HG02588 (cell line): ENCODE data around the gene MCF2L2.
"Not testable (repeated sequence)": the region's sequence is repeated elsewhere in the genome, so short reads cannot be mapped to it uniquely, and the experiment has no call there.

Experiments
- ATAC-seq: cut with Tn5 transposase; IDR thresholded peaks from one replicate; pipeline ENCODE4 v1.9.1; 2021; ENCODE audit warnings: mild to moderate bottlenecking, moderate library complexity; ENCODE audit not compliant: unreplicated experiment

MCF2L2 gene

DNA sequence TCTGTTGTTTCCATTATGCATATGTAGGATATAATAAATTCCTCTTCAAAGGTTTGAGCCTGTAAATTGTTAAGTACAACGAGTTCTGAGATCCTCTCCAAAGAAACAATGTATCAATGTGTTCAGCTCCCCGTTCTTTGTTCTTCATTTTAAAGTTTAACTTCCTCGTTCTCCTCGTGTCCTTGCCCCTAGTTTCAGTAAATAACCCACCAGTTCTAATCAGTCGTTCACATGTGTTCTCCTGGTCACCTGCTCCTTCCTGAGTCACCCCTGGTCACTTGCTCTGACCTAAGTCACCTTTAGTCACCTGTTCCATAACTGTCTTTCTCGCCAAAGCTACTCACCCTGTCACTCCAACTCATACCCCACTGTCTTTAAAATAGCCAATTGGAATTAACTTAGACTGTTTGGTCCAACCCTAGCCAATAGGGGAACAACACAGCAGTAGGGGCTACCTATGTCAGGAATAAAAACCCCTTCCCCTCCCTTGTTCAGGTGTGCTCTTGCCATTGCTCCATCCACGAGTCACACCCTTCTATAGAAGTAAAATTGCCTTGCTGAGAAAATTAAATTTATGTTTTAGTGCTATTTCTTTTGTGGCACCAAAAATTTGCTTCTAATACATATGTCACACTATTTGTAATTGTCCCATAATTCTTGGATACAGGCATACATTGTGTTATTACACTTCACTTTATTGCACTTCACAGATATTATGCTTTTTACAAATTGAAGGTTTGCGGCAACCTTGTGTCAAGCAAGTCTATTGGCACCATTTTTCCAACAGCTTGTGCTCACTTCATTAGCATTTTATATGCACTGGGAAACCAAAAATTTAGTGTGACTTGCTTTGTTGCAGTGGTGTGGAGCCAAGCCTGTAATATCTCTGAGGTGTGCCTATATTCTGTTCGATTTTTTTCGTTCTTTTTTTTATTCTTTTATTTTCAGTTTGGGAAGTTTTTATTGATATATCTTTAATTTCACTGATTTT is 15.3 kb upstream of the MCF2L2 start:
- no peak for ATAC-seq

DNA sequence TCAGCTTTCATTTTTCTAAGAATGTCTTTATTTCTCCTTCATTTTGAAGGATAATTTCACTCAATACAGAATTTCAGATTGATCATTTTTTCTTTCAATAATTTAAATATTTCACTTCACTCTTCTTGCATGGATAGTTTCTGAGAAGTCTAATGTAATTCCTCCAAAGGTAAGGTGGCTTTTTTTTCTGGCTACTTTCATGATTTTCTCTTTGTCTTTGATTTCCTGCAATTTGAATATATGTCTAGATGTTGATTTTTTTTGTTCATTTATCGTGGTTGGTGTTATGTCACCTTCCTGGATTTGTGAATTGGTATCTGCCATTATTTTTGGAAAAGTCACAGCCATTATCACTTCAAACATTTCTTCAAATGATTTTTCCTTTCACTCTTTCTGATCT is 14.6 kb upstream of the MCF2L2 start:
- no peak for ATAC-seq

DNA sequence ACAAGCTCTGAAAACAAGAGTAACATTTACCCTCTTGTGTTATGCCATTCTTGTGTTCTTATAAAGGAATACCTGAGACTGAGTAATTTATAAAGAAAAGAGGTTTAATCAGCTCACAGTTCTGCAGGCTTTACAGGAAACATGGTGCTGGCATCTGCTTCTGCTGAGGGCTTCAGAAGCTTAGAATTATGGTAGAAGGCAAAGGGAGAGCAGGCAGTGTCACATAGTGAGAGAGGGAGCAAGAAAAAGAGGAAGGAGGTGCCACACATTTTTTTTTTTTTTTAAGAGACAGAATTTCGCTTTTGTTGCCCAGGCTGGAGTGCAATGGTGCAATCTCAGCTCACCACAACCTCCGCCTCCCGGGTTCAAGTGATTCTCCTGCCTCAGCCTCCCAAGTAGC is 12.1 kb upstream of the MCF2L2 start:
- ATAC-seq, result not testable (repeated sequence)

DNA sequence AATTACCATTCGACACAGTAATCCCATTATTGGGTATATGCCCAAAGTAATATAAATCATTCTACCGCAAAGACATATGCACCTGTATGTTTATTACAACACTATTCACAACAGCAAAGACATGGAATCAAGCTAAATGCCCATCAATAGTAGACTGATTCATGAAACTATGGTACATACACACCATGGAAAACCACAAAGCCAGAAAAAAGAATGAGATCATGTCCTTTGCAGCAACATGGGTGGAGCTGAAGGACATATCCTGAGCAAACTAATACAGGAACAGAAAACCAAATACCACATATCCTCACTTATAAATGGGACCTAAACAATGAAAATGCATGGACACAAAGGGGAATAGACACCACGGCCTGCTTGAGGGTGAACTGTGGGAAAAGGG is 11.1 kb upstream of the MCF2L2 start:
- ATAC-seq, result no peak

DNA sequence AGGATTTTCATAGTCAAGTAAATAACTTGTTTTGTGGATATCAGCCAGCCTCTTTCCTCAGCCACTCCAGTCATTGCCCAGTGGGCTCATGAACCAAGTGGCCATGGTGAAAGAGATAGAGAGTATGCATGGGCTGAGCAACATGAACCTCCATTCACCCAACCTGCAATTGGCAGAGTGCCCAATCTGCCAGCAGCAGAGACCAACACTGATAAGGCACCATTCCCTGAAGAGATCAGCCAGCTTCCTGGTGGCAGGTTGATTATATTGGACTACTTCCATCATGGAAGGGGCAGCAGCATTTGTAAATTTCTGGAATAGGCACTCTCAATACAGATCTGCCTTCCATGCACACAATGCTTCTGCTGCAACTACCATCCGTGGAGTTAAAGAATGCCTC is 10.3 kb upstream of the MCF2L2 start:
- ATAC-seq, result no peak

DNA sequence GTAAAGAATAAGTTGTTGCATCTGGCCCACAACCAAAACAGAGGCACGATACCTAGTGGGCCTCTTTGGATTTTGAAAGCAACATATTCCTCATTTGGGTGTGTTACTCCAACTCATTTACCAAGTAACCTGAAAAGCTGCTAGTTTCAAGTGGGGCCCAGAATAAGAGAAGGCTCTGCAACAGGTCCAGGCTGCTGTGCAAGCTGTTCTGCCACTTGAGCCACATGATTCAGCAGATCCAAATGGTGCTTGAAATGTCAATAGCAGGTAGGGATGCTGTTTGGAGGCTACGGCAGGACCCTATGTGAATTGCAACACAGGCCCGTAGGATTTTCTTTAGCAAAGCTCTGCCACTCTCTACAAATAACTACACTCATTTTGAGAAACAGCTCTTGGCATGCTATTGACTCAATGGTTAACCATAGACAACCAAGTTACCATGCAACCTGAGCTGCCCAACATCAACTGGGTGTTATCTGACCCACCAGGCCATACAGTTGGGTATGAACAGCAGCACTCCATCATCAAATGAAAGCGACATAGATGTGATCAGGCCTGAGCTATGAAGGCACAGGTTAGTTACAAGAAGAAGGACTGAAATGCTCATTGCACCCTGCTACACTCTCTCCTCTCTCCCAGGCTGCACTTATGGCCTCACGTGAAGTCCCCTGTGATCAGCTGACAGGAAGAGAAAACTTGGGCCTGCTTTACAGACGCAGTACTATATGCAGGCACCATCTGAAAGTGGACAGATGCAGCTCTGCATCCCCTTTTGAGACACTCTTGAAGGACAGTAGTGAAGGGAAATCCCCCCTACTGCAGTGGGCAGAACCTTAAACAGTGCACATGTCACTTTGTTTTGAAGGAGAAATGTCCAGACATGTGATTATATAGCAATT is 9.5 kb upstream of the MCF2L2 start:
- ATAC-seq, result no peak

DNA sequence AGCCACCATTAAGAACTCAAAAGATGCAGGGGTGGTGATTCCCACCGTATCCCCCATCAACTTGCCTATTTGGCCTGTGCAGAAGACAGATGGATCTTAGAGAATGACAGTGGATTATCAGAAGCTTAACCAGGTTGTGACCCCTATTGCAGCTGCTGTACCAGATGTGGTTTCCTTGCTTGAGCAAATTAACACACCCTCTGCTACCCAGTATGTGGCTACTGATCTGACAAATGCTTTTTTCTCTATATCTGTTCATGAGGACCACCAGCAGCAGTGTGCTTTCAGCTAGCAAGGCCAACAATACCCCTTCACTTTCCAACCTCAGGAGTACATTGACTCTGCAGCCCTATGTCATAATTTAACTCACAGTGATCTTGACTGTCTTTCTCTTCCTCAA is 8.6 kb upstream of the MCF2L2 start:
- ATAC-seq, result no peak

DNA sequence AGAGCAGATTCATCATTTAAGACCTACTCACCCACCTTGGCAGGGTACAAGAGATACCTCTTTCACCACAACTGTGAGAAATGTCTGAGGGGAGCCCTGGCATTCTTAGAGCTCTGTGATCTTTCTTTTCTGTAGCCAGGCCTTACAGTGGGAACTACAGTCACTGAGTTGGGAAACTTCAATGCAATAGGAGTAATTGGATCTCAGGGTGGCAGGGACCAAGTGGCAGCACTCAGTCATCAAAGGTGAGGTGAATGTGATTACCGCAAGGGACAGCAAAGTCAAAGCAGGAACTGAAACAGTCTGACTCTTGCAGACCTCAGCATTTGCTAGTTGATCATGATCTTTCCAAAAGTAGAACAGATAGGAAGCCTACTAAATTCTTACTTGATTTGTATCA is 7.2 kb upstream of the MCF2L2 start:
- peak; percentile 78 for ATAC-seq

DNA sequence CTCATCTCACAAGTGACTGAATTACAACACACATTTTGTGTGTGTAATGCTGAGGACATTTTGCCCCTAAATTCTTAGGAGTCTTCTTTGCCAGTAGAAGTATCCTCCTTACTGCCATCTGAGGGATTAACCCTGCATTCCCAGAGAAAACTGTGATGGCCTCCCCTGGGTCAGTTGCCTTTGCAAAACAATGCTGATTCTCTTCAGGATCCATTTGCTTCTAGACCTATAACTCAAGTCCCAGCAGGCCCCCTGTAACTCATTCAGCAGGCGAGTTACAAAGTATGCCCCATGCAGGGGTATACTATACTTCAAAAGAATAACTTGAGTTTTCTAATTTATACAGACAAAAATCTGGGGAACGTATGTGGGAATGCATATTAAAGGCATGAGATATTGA is 6.6 kb upstream of the MCF2L2 start:
- no peak for ATAC-seq

DNA sequence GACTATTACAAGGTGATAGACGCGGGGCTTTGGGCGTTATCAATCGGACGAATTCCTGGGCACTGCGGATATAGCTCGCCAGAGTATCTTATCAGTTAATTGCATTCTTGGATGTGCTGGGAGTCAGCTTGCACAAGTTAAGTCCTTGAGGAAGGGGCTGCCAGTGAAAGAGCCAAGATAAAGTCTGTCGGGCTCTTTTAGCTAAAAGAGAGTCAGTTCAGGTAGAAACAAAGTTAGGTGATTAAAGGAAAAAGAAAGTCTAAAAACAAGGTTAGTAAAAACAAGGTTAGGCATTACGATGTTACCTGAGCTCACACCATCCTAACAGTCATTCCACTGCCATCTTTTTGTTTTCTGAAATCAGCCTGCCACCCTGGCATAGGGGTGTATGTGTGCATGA is 6.1 kb upstream of the MCF2L2 start:
- ATAC-seq, result no peak

DNA sequence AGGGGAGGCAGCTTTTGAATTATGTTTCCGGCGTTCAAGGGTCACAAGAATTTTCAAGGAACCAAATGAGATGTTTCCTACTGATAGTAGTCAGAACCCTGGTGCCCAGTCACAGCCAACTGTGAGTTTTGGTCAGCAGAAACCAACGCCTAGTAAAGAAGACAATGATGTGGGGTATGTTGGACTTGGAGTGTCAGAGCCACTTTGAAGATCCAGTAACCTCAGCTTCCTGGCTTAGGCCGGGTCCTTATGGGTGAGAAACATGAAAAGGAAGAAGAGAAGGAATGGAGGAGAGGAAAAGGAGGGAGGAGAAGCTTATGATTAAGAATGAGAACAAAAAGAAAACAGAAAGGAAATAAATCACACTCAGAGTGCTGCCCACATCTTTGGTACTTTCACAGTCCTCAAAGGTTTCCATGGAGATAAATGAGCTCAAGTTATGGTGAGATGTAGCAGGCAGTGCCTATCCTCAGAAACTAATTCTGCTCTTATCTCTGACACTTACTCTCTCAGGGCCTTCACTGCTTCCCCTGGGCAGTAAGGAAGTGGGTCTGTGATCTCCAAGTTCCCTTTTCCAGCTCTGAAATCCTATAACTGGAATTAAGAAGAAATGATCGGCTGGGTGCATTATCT is 2.0 kb upstream of the MCF2L2 start:
- no peak for ATAC-seq

DNA sequence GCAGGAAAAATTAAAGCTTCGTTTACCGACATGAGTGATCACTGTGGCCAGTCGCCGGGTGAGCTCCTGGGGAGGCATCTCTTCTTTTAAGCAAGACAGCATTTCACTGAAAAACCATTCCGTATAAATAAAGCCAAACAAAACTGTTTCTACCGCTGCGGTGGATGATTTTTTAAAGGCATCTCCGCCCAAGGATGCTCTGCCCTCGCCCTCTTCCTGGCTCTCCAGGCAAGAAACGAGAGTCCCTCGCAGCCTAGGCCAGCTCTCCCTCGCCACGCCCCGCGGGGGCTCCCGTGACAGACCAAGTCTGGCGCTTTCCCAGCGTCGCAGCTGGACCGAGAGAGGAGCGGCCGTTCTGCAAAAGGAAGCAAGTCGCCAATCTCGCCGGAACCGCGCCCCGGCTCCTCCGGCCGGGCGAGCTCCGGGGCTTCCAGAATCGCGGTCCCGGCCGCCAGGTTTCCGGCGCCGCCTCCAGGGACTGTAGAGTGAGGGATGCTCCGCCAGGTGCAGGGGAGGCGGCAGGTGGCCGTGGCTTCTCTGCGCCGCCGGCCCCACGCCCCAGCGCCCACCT is 458 bp downstream of the MCF2L2 start:
- peak; percentile 35 for ATAC-seq

DNA sequence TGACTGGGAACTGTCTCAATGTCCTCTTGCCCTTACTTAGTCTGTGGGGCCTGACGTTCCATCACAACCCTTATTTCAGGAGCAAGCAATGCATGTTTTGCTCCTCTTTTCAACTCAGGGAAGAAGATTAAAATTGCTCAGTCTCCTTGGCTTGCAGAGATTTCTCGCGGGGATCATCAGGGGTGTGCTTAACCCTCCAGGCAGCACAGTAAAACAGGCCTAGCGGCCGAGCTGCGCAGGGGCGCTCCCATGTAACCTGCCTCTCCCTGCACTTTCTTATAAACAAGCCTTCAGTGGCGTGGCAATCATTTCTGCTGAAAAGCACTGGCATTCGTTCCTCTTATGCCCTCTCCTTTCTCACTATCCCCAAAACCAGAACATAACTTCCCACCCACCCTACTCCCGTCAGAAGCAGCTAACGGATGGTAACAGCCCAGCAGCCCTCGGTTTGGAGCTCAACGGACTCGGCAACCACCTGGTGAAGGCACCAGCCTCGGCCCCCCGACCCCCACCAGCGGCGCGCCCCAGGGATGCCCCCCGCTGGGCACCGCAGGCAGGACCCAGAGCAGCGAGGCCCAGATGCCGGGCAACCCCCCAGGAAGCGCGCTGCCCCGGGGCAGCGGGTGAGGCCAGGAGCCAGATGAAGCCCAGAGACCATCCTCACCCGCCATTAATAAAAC is 1.1 kb downstream of the MCF2L2 start:
- ATAC-seq, result no peak

DNA sequence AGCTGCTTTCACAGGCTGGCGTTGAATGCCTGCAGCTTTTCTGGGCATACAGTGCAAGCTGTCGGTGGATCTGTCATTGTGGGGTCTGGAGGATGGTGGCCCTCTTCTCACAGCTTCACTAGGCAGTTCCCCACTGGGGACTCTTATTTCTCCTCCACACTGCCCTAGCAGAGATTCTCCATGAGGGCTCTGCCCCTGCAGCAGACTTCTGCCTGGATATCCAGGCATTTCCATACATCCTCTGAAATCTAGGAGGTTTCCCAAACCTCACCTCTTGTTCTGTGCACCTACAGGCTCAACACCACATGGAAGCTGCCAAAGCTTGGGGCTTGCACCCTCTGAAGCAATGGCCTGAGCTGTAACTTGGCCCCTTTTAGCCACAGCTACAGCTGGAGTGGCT is 9.6 kb downstream of the MCF2L2 start:
- not testable (repeated sequence) for ATAC-seq

DNA sequence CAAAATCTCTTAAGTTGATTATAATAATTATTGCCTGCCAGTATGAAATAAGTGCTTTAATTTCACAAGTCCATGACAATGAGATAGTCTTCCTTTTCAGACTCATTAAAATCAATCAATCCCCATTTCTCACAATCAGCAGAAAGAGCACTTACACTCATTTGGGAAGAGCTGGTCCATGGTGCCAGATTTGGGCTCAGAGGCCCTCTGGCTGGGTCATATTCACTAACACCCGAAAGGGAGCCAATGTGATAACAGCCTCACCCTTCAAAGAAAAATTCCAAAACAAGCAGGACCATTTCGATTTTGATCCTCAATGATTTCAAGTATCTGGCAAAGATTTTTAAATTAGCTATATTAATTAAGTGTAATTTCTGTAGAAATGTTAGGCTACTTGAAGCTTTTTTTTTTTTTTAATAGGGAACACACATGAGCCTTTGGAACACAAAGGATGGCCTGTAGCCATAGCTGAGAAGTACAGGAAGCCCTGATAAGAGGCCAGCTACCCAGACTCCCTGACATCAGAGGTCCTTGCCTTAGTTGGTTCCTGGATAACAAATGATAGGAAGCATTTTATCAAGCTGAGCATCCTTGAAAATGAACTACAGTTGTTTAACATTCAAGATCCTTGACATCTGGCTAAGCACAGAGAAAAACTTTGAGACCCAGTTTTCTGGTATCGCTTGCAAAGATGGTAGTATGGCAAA is 17.1 kb downstream of the MCF2L2 start:
- ATAC-seq, result no peak

DNA sequence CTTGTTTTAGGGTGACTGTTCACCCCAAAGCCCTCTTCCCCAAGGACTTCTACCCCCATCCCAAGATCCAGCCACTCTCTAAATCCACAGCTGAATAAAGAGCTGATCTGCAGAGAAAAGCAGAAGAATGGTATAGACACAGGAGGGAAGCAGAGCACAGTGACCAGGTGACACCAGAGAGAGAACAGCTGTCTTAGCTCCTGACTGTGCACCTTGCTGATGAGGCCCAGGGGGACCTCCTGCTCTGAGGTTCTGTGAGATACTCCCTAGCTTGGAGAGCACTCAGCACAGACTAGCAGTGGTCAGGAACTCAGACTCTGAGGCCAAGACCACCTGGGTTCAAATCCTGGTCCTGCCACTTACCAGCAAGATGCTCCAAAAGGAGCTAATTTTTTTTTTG is 17.7 kb downstream of the MCF2L2 start:
- ATAC-seq, result no peak

DNA sequence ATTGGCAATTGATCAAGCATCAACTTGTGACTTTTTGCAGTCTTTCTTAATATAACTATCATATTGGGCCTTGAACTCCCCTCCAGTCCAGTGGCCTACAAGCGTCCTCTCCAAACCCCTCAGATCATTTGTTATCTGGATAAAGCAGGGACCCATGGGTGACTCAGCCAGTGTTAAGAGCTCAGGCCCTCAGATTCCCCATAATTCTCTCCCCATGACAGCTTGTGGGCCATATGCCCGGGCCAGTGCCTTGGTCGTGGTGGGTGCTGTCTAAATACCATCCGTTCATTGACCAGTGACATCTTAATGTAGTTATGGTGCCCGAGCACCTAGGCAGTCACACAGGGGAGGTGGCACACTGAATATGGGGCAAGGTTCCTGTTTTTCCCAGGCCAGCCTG is 18.1 kb downstream of the MCF2L2 start:
- ATAC-seq, result no peak

DNA sequence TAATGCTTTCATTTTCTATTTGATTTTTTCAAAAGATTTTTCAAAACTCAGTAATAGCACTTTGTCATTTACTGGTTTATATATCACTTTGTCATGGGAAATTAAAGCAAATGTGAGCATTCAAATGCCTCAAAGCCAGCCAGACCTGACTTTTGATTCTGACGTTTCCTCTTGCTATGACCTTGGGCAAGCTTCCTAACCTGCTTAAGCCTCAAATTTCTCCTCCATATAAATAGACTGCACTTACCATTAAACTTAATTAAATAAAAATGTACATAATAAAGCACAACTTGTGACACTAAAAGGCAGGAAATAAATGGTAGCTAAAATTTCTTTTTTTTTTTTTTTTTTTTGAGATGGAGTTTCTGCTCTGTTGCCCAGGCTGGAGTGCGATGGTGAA is 19.2 kb downstream of the MCF2L2 start:
- ATAC-seq, result no peak

DNA sequence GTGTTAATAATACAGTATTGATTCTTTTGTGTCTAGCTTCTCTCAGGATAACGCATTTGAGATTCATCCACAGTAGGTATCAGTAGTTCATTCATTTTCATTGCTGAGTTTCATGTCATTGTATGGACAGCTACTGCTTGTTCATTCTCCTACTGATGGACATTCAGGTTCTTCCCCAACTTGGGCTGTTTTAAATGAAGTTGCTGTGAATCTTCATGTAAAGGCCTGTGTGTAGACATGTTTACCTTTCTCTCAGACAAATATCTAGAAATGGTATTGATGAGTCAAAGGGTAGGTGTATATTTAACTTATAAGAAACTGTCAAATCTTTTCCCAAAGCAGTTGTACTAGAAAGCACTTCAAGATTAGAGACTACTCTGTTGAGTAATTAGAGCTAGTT is 26.7 kb downstream of the MCF2L2 start:
- no peak for ATAC-seq

DNA sequence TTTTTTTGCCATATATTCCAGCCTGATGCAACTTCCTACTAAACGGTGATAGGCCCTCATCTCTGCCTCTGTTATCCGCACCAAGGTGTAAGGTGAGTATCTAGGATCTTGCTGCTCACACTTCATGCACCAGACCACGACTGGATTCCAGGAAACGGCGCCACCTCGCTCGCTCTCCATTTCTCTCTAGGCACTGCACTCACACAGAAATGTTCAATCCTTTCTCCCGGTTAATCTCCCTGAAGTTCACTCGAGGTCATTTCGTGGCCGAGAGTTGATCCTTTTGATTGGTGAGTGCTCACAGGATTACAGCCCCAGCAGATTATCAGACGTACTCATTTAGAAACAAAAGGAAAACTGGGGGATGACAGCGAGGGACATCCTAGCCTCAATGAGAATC is 28.1 kb downstream of the MCF2L2 start:
- ATAC-seq, result no peak
